Mucosa of descending colon (tissue), 3 donors: ENCODE results near the gene HRCT1. TPM values are rescaled to one million over a fixed set of nuclear protein-coding genes. Genes with fewer than 3 reads are reported as not detected.
"Not testable (repeated sequence)": the region's sequence is repeated elsewhere in the genome, so short reads cannot be mapped to it uniquely, and the experiment has no call there.

Experiments
- ATAC-seq: fragments of 200-7000 bp; cut with Tn5 transposase; one replicate; pipeline ENCODE4 v1.9.1; 2020; ENCODE audit warnings: mild to moderate bottlenecking, moderate library complexity
- DNase-seq, 3 donors: peaks; one replicate each; pipeline ENCODE4 v3.0.0-alpha.2; 2020
- H3K36me3 ChIP-seq: fragments of 200-600 bp; one replicate; pipeline ENCODE4 v1.8.0; 2021; ENCODE audit warnings: low read depth, mild to moderate bottlenecking
- H3K4me1 ChIP-seq: fragments of 200-600 bp; one replicate; pipeline ENCODE4 v1.8.0; 2021; ENCODE audit warnings: low read depth, mild to moderate bottlenecking
- H3K4me3 ChIP-seq: fragments of 200-600 bp; one replicate; pipeline ENCODE4 v1.8.0; 2021; ENCODE audit warnings: mild to moderate bottlenecking
- H3K9me3 ChIP-seq: fragments of 200-600 bp; one replicate; pipeline ENCODE4 v1.8.0; 2021; ENCODE audit warnings: mild to moderate bottlenecking
- CTCF ChIP-seq: fragments of 200-600 bp; IDR thresholded peaks from one replicate; pipeline ENCODE4 v1.8.0; 2022; ENCODE audit warnings: antibody characterized with exemption, mild to moderate bottlenecking
- intact Hi-C, 2 donors: fragments of 100-400 bp; cut with DNase I in 1 of 2; cut with micrococcal nuclease in 1 of 2; formaldehyde crosslinking; loops; one replicate each; pipeline versions ENCODE4 v1.11.0 to v1.11.1; 2022; cut with DNase I, micrococcal nuclease
- total RNA-seq, 3 donors: library from RNA; stranded (reverse); fragmentation: NEBNext Ultra II Directional in 2 of 3; extraction: Animal tissue kit (Norgen Biotek cat#: 25700) in 2 of 3; gene quantifications; one replicate each; pipeline versions ENCODE4 v1.2.1 to v1.2.4, GENCODE V29; 2021 to 2023
- donor health status: DM: no; HTN: no; CAD: no; lungs with moderate emphysema.
- donor health status: DM: no; HTN: no; CAD: no.
- donor health status: DM: no; HTN: yes; CAD: no.

HRCT1 gene
- total RNA-seq, 3 donors from 2014 or later = 24.8 to 161 (median 82.1) TPM

- Histone ChIP-seq H3K4me3 (no peak overlapping the region), H3K9me3 (no peaks in the 10 kb centered on the region), H3K4me1 (no peaks in the 10 kb centered on the region), H3K36me3 (no peaks in the 10 kb centered on the region)
- ATAC-seq (no peak), DNase-seq (no peak)
- intact Hi-C loops = no loop called here
- TF ChIP-seq CTCF = no peak
Measured at GRCh38 chr9:35930521-35930920, 24.5 kb downstream of the HRCT1 start.

- no peak for TF ChIP-seq CTCF
- no peaks in the 10 kb centered on the region for H3K4me1 ChIP-seq
- no peak overlapping the region for H3K4me3 ChIP-seq
- H3K9me3 ChIP-seq = no peaks in the 10 kb centered on the region
- no peak for DNase-seq
- no peak for ATAC-seq
- intact Hi-C loops = no loop called here
- H3K36me3 ChIP-seq = no peaks in the 10 kb centered on the region
Measured at GRCh38 chr9:35930989-35931388, 25.0 kb downstream of the HRCT1 start.

- ATAC-seq (no peak), DNase-seq (no peak)
- no peaks in the 10 kb centered on the region for H3K36me3 ChIP-seq
- no peaks in the 10 kb centered on the region for H3K9me3 ChIP-seq
- TF ChIP-seq CTCF = no peak
- H3K4me3 ChIP-seq = no peak overlapping the region
- no peaks in the 10 kb centered on the region for H3K4me1 ChIP-seq
- intact Hi-C loops = no loop called here
Measured at GRCh38 chr9:35932735-35933134, 26.7 kb downstream of the HRCT1 start.

- Histone ChIP-seq H3K9me3 (no peaks in the 10 kb centered on the region), H3K4me1 (no peaks in the 10 kb centered on the region), H3K36me3 (no peaks in the 10 kb centered on the region), H3K4me3 (no peak overlapping the region)
- ATAC-seq = no peak
- TF ChIP-seq CTCF = no peak
- intact Hi-C loops = no loop called here
- DNase-seq = no peak
Measured at GRCh38 chr9:35933550-35934067, 27.6 kb downstream of the HRCT1 start.

GRCh38 chr9:35934069-35934468, 28.1 kb downstream of the HRCT1 start:
- intact Hi-C loops, DNase-seq, H3K36me3 ChIP-seq, H3K9me3 ChIP-seq, ATAC-seq, H3K4me1 ChIP-seq, H3K4me3 ChIP-seq: not testable (repeated sequence)

- intact Hi-C loops = no loop called here
- no peaks in the 10 kb centered on the region for H3K36me3 ChIP-seq
- TF ChIP-seq CTCF = no peak
- H3K4me1 ChIP-seq = peaks cover under 1% of the 10 kb centered on the region
- H3K9me3 ChIP-seq = no peaks in the 10 kb centered on the region
- no peak for ATAC-seq
- no peak overlapping the region for H3K4me3 ChIP-seq
- DNase-seq = no peak
Measured at GRCh38 chr9:35935261-35935660, 29.3 kb downstream of the HRCT1 start.
